Subcutaneous adipose tissue (tissue), 4 donors: ENCODE data around the gene FOXB2. TPM values are rescaled to one million over a fixed set of nuclear protein-coding genes. Genes with fewer than 3 reads are reported as not detected.

Source experiments
- CTCF ChIP-seq: fragments of 450-650 bp; IDR thresholded peaks from one replicate; pipeline ENCODE4 v1.5.1; 2016; ENCODE audit warnings: low read depth, mild to moderate bottlenecking, control low read depth, antibody characterized with exemption, moderate library complexity
- total RNA-seq, 4 donors: library from RNA; depleted of rRNA; stranded (reverse); fragments of >200 nt; gene quantifications; one replicate each; pipeline ENCODE4 v1.1.0, GENCODE V29; 2016

FOXB2 gene
- total RNA-seq, 4 donors from 2014 or later: not detected

- no peak for TF ChIP-seq CTCF
These were observed 1.9 kb downstream of the FOXB2 start for GRCh38 chr9:77021291-77021894.

DNA sequence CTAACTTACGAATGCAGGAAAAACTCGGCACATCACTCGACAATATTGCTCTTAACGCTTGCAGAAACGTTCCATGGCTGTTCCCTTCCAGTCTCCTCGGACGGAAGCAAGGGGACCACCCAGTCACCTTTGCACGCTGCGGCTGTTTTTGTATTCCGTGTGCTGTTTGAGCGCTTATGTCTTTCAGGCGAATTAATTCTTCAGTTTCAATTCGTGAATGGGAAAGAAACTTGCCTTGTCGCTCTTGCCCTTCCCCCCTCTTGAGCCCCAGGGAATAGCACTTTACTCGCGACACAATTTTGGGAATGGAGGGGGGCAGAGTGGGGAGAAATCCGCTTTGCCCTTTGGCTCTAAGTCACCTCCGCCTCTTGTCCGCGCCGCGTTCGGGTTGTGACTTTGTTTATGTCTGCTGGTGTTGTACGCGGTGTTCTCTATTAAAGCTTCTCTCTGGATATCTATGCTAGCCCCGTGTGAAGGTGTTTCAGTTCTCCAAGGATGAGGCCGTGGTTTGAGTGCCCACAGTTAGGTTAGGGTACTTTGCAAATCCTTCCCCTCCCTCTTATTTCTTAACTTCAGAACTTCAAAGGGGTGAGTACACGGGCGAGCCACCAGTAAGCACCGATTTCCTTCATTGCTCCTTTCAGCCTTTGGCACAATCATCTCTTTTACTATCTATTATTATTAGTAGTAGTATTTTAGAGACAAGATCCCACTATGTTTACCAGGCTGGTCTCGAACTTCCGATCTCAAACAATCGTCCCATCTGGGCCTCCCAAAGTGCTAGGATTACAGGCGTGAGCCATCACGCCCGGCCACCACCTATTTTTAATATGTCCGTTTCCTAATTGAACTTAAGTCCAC, 2.7 kb downstream of the FOXB2 start:
- no peak for TF ChIP-seq CTCF

GRCh38 chr9:77022783-77023440, 3.5 kb downstream of the FOXB2 start:
- TF ChIP-seq CTCF: no peak

DNA sequence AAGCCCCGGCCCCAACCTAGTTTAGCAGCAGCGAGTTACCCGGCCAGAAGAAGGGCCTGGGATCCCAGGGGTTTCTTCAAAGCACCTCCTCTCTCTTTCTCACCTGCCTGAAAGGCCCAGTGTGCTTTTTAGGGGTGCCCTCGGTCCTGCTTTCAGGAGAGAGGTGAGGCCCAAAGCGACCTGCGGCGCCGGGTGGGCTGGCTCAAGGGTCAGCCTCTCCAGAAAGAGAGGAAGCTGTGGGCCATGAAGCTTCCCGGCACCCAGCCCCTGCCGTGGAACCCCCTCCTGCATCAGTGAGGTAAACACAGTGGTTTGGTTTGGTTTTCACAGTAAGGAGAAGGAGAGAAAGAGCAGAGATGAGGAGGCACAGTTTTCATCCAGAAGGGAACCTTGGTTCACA, 4.3 kb downstream of the FOXB2 start:
- TF ChIP-seq CTCF: no peak

DNA sequence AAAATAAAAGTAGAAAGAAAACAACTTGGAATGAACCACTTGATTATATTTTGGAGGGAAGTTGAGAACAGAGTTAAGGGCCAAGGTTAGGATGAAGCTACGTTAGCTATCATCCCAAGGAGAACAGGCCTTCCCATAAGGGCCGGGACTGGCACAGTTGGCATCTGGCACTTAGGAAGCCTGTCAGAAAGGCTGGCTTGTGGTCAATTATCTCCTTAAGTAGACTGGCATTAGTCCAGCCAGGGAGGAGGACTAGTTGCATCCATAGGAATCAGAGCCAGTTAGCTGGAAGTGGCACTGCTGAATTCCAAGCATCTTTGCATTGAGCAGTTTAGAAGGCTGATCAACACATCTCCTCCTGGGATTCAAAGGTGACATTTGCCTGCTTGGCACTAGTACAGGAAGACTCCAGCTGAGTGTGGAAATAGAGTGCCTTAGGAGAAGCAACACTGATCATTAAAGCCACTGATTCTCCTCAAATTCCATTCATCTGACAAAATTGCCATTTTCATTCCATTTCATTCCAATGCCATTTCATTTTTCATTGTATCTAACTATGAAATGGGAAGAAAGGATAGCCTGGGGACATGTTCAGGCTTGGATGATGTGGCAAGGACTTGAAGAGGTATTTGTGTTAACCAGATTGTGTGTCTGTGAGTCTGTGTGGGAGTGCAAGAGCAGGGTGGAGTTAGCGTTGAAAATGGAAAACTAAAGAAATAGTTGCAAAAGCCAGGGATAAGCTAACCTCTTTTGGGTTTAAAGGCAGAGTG, 5.5 kb downstream of the FOXB2 start:
- TF ChIP-seq CTCF: no peak

DNA sequence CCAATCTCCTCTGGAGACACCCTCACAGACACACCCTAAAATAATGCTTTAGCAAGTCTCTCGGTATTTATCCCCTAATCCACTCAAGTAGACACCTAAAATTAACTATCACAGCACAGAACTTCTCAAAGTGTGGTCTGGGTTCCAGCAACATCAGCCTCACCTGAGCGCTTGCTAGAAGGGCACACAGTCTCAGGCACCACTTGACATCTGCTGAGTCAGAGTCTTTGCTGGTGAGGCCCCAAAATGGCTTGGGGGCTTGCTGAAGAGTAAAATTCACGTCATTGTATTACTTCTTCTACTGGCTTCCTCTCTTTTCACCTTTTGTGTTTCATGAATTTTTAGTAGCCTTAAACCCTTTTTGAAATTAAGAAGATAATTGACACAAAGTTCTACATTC, 9.0 kb downstream of the FOXB2 start:
- TF ChIP-seq CTCF: no peak

GRCh38 chr9:77030045-77030444, 10.6 kb downstream of the FOXB2 start:
- TF ChIP-seq CTCF: no peak
